ENCODE measurements around the gene CEP19.
"Not testable (repeated sequence)": the region's sequence is repeated elsewhere in the genome, so short reads cannot be mapped to it uniquely, and the experiment has no call there.

Gene CEP19

GRCh38 chr3:196736670-196737374 is 24.8 kb upstream of the CEP19 start:
- no peak for TF ChIP-seq POLR2A (IDR thresholded peaks at IDR 0.05; ENCODE audit: low read depth, low read length)
- DNase-seq (ENCODE audit: insufficient read length, low spot score) (no peak), FAIRE-seq (peak; percentile 50)

GRCh38 chr3:196735751-196736150 is 23.7 kb upstream of the CEP19 start:
- no peak for DNase-seq (ENCODE audit: insufficient read length, low spot score)
- no peak for FAIRE-seq
- no peak for TF ChIP-seq POLR2A (IDR thresholded peaks at IDR 0.05; ENCODE audit: low read depth, low read length)

GRCh38 chr3:196726788-196727675 is 15.0 kb upstream of the CEP19 start:
- FAIRE-seq (peak; percentile 100), DNase-seq (ENCODE audit: insufficient read length, low spot score) (peak; percentile 49)
- no peak for TF ChIP-seq POLR2A (IDR thresholded peaks at IDR 0.05; ENCODE audit: low read depth, low read length)

GRCh38 chr3:196721097-196721496 is 9.0 kb upstream of the CEP19 start:
- DNase-seq (ENCODE audit: insufficient read length, low spot score) (no peak), FAIRE-seq (no peak)
- no peak for TF ChIP-seq POLR2A (IDR thresholded peaks at IDR 0.05; ENCODE audit: low read depth, low read length)

- not testable (repeated sequence) for DNase-seq (ENCODE audit: insufficient read length, low spot score); FAIRE-seq
These were observed 5.1 kb upstream of the CEP19 start for GRCh38 chr3:196717162-196717561.

GRCh38 chr3:196712514-196713413 is 714 bp upstream of the CEP19 start:
- DNase-seq (ENCODE audit: insufficient read length, low spot score) (peak; percentile 41), FAIRE-seq (peak; percentile 53)
- no peak; the same call in 1 of the 2 replicates for TF ChIP-seq POLR2A (IDR thresholded peaks at IDR 0.05; ENCODE audit: low read depth, low read length)

- FAIRE-seq (no peak), DNase-seq (ENCODE audit: insufficient read length, low spot score) (no peak)
- no peak for TF ChIP-seq POLR2A (IDR thresholded peaks at IDR 0.05; ENCODE audit: low read depth, low read length)
These were observed 3.6 kb downstream of the CEP19 start for GRCh38 chr3:196708467-196708866.

GRCh38 chr3:196707566-196707965 is 4.5 kb downstream of the CEP19 start:
- no peak for TF ChIP-seq POLR2A (IDR thresholded peaks at IDR 0.05; ENCODE audit: low read depth, low read length)
- no peak for FAIRE-seq
- DNase-seq (ENCODE audit: insufficient read length, low spot score): no peak

GRCh38 chr3:196706731-196707130 is 5.3 kb downstream of the CEP19 start:
- DNase-seq (ENCODE audit: insufficient read length, low spot score) (no peak), FAIRE-seq (no peak)
- TF ChIP-seq POLR2A (IDR thresholded peaks at IDR 0.05; ENCODE audit: low read depth, low read length): no peak

GRCh38 chr3:196706327-196706726 is 5.7 kb downstream of the CEP19 start:
- DNase-seq (ENCODE audit: insufficient read length, low spot score) (no peak), FAIRE-seq (peak; percentile 75)
- no peak for TF ChIP-seq POLR2A (IDR thresholded peaks at IDR 0.05; ENCODE audit: low read depth, low read length)

GRCh38 chr3:196700801-196701200 is 11.2 kb downstream of the CEP19 start:
- DNase-seq (ENCODE audit: insufficient read length, low spot score) (no peak), FAIRE-seq (no peak)
- no peak for TF ChIP-seq POLR2A (IDR thresholded peaks at IDR 0.05; ENCODE audit: low read depth, low read length)

- DNase-seq (ENCODE audit: insufficient read length, low spot score) (no peak), FAIRE-seq (no peak)
- TF ChIP-seq POLR2A (IDR thresholded peaks at IDR 0.05; ENCODE audit: low read depth, low read length): no peak
These were observed 12.3 kb downstream of the CEP19 start for GRCh38 chr3:196699749-196700148.

- DNase-seq (ENCODE audit: insufficient read length, low spot score): no peak
- TF ChIP-seq POLR2A (IDR thresholded peaks at IDR 0.05; ENCODE audit: low read depth, low read length): no peak
- no peak for FAIRE-seq
These were observed 14.8 kb downstream of the CEP19 start for GRCh38 chr3:196697270-196697669.

GRCh38 chr3:196695849-196696226 is 16.2 kb downstream of the CEP19 start:
- DNase-seq (ENCODE audit: insufficient read length, low spot score): no peak
- TF ChIP-seq POLR2A (IDR thresholded peaks at IDR 0.05; ENCODE audit: low read depth, low read length): no peak

More at GRCh38 chr3:196695849-196696226, 16.2 kb downstream of the CEP19 start:
- no peak for FAIRE-seq

Measured in H54 (cell line).